IMR-90 (cell line): ENCODE measurements around the gene ANO4. TPM values are rescaled to one million over a fixed set of nuclear protein-coding genes. Genes with fewer than 3 reads are reported as not detected.

Source experiments
- ATAC-seq: fragments of 200-7000 bp; cut with Tn5 transposase; 2 replicates; pipeline ENCODE4 v1.9.1; 2020; ENCODE audit warnings: low read depth, mild to moderate bottlenecking, moderate library complexity
- BruUV-seq: library from RNA; stranded (reverse); fragments of 400-500 nt; replicated peaks from 2 replicates; lab custom pipeline; 2021; lab: Mats Ljungman, UMichigan
- CTCF ChIA-PET: fragments of 300-600 bp; formaldehyde crosslinking; extraction: SDS; loops from one replicate; lab custom pipeline; 2021; ENCODE audit warnings: antibody characterized with exemption; lab: Yijun Ruan, JAX
- POLR2A ChIA-PET: fragments of 300-600 bp; sonication (Branson Sonifier 250); formaldehyde crosslinking; loops from one replicate; lab custom pipeline; 2022; ENCODE audit warnings: antibody characterized with exemption; ENCODE audit not compliant: unreplicated experiment; lab: Charles Lee
- DNase-seq: peaks from one replicate; pipeline ENCODE4 v3.0.0; 2013
- H2AFZ ChIP-seq: replicated peaks from 2 replicates; pipeline ENCODE3; 2013; ENCODE audit warnings: low read length, mild to moderate bottlenecking; ENCODE audit not compliant: poor library complexity
- H2AK5ac ChIP-seq: 2 replicates; pipeline ENCODE4 v1.6.1; 2013; ENCODE audit warnings: low read depth, low read length, inconsistent platforms
- H2AK9ac ChIP-seq: replicated peaks from 2 replicates; pipeline ENCODE3; 2013; ENCODE audit warnings: mild to moderate bottlenecking, low read depth, low read length, moderate library complexity; ENCODE audit not compliant: poor library complexity
- H2BK120ac ChIP-seq: 2 replicates; pipeline ENCODE4 v1.6.1; 2013; ENCODE audit warnings: low read depth, low read length, inconsistent platforms
- H2BK15ac ChIP-seq: 3 replicates; pipeline ENCODE4 v1.6.1; 2013; ENCODE audit warnings: low read depth, low read length, inconsistent platforms
- H2BK20ac ChIP-seq: 2 replicates; pipeline ENCODE4 v1.6.1; 2013; ENCODE audit warnings: low read depth, mild to moderate bottlenecking, inconsistent platforms, low read length, moderate library complexity
- H2BK5ac ChIP-seq: 2 replicates; pipeline ENCODE4 v1.6.1; 2013; ENCODE audit warnings: mild to moderate bottlenecking, low read depth, low read length, inconsistent platforms; ENCODE audit not compliant: poor library complexity, severe bottlenecking
- H3K14ac ChIP-seq: replicated peaks from 2 replicates; pipeline ENCODE4 v1.6.1; 2013; ENCODE audit warnings: low read depth, low read length, inconsistent platforms
- H3K18ac ChIP-seq: 2 replicates; pipeline ENCODE4 v1.6.1; 2013; ENCODE audit warnings: low read depth, low read length, control low read depth
- H3K23ac ChIP-seq: 2 replicates; pipeline ENCODE4 v1.6.1; 2013; ENCODE audit warnings: low read depth, low read length, inconsistent platforms
- H3K27ac ChIP-seq: 2 replicates; pipeline ENCODE4 v1.5.1; 2013; ENCODE audit warnings: mild to moderate bottlenecking, control low read depth, low read length; ENCODE audit not compliant: insufficient read depth
- H3K27me3 ChIP-seq: 2 replicates; pipeline ENCODE4 v1.6.1; 2013; ENCODE audit warnings: low read length; ENCODE audit not compliant: control insufficient read depth, insufficient read depth
- H3K36me3 ChIP-seq: 2 replicates; pipeline ENCODE4 v1.6.1; 2013; ENCODE audit warnings: low read length, mixed read lengths; ENCODE audit not compliant: control insufficient read depth, insufficient read depth
- H3K4ac ChIP-seq: 2 replicates; pipeline ENCODE4 v1.6.1; 2013; ENCODE audit warnings: low read depth, low read length, inconsistent platforms
- H3K4me1 ChIP-seq: 2 replicates; pipeline ENCODE4 v1.6.1; 2013; ENCODE audit warnings: low read length, mixed read lengths; ENCODE audit not compliant: control insufficient read depth, insufficient read depth
- H3K4me2 ChIP-seq: 2 replicates; pipeline ENCODE4 v1.6.1; 2013; ENCODE audit warnings: low read depth, mild to moderate bottlenecking, control low read depth, low read length, moderate library complexity
- H3K4me3 ChIP-seq: 2 replicates; pipeline ENCODE4 v1.5.1; 2013; ENCODE audit warnings: low read depth, mild to moderate bottlenecking, control low read depth, low read length, moderate library complexity; ENCODE audit not compliant: insufficient read depth
- H3K56ac ChIP-seq: 2 replicates; pipeline ENCODE4 v1.6.1; 2013; ENCODE audit warnings: low read length, inconsistent platforms; ENCODE audit not compliant: insufficient read depth; ENCODE audit errors: extremely low read depth
- H3K79me1 ChIP-seq, 2 experiments: 2 replicates each; pipeline ENCODE4 v1.6.1; 2013; ENCODE audit warnings: low read length in 2 of 2, inconsistent platforms in 1 of 2, low read depth in 1 of 2
- H3K9ac ChIP-seq: 2 replicates; pipeline ENCODE4 v1.6.1; 2013; ENCODE audit warnings: low read depth, low read length, control low read depth
- H3K9me1 ChIP-seq: 2 replicates; pipeline ENCODE4 v1.6.1; 2013; ENCODE audit warnings: low read length, inconsistent platforms; ENCODE audit not compliant: insufficient read depth
- H3K9me3 ChIP-seq: 2 replicates; pipeline ENCODE4 v1.6.1; 2013; ENCODE audit warnings: low read length; ENCODE audit not compliant: control insufficient read depth, insufficient read depth
- H4K20me1 ChIP-seq: 2 replicates; pipeline ENCODE4 v1.6.1; 2013; ENCODE audit warnings: low read length, inconsistent platforms; ENCODE audit not compliant: insufficient read depth
- H4K5ac ChIP-seq: 2 replicates; pipeline ENCODE4 v1.6.1; 2013; ENCODE audit warnings: mild to moderate bottlenecking, low read depth, low read length, control low read depth
- H4K8ac ChIP-seq, 2 experiments: 2 replicates each; pipeline ENCODE4 v1.6.1; 2013; ENCODE audit warnings: low read depth in 2 of 2, low read length in 2 of 2, control low read depth in 1 of 2, inconsistent platforms in 1 of 2
- H4K91ac ChIP-seq: 2 replicates; pipeline ENCODE4 v1.6.1; 2013; ENCODE audit warnings: low read depth, low read length, inconsistent platforms; ENCODE audit not compliant: insufficient read depth
- BHLHE40 ChIP-seq: fragments of 150-350 bp; IDR thresholded peaks from 2 replicates; pipeline ENCODE4 v1.6.1; 2016; ENCODE audit warnings: mild to moderate bottlenecking, low read depth, low read length
- POLR2A ChIP-seq: IDR thresholded peaks from 2 replicates; pipeline ENCODE4 v1.6.1; 2012; ENCODE audit warnings: mild to moderate bottlenecking, low read depth, low read length
- RAD21 ChIP-seq: IDR thresholded peaks from 2 replicates; pipeline ENCODE4 v1.6.1; 2012; ENCODE audit warnings: low read length, improper control_type of control experiment
- RCOR1 ChIP-seq: IDR thresholded peaks from 2 replicates; pipeline ENCODE4 v1.6.1; 2012; ENCODE audit warnings: mild to moderate bottlenecking, low read length, improper control_type of control experiment; ENCODE audit not compliant: insufficient replicate concordance
- RFX5 ChIP-seq: IDR thresholded peaks from 2 replicates; pipeline ENCODE4 v1.8.0; 2012; ENCODE audit warnings: low read depth, mild to moderate bottlenecking, low read length, moderate library complexity
- WGBS, 2 experiments: methylation state at CpG; one replicate each; pipeline versions ENCODE4 v1.1.5 to v1.1.7; 2013; ENCODE audit warnings: missing lambda C conversion rate in 2 of 2; ENCODE audit not compliant: insufficient read length in 1 of 2; ENCODE audit errors: extremely low coverage in 2 of 2; 5-methylcytosine and 5-hydroxymethylcytosine counted together
- dilution Hi-C: fragments of 300-500 bp; cut with HindIII; formaldehyde crosslinking; loops from one replicate; pipeline ENCODE4 v1.14.3; 2018; ENCODE audit warnings: low sequenced_read_pairs; ENCODE audit not compliant: unreplicated experiment
- in situ Hi-C: fragments of 300-500 bp; cut with MboI; formaldehyde crosslinking; loops from 3 replicates; pipeline ENCODE4 v1.14.3; 2019; ENCODE audit warnings: low sequenced_read_pairs, inconsistent platforms, mixed read lengths
- intact Hi-C: fragments of 100-400 bp; cut with micrococcal nuclease; formaldehyde crosslinking; loops from 2 replicates; pipeline ENCODE4 v1.10.0; 2022
- polyA plus RNA-seq, 3 experiments: library from polyadenylated mRNA; depleted of rRNA; stranded (reverse); fragments of >200 nt; gene quantifications; 2 replicates each; pipeline ENCODE4 v1.2.3, GENCODE V29; 2012; ENCODE audit warnings: low replicate concordance in 1 of 3
- total RNA-seq: library from RNA; depleted of rRNA; stranded (reverse); fragments of >200 nt; gene quantifications from 2 replicates; pipeline ENCODE4 v1.2.3, GENCODE V29; 2012
- TF ChIP-seq, protein P1 (sequence below): conservative IDR thresholded peaks from 2 replicates; pipeline ENCODE4 v1.5.1; 2012; ENCODE audit warnings: mild to moderate bottlenecking, low read depth, low read length, improper control_type of control experiment
- TF ChIP-seq, protein P2 (sequence below): fragments of 150-350 bp; IDR thresholded peaks from 2 replicates; pipeline ENCODE4 v1.6.1; 2016; ENCODE audit warnings: low read depth, mild to moderate bottlenecking, low read length, moderate library complexity, borderline replicate concordance

The ANO4 gene
- total and polyA plus RNA-seq, 2 of the 4 experiments (the other 2 are of a cell fraction), result 4.7 to 10.2 TPM

DNA sequence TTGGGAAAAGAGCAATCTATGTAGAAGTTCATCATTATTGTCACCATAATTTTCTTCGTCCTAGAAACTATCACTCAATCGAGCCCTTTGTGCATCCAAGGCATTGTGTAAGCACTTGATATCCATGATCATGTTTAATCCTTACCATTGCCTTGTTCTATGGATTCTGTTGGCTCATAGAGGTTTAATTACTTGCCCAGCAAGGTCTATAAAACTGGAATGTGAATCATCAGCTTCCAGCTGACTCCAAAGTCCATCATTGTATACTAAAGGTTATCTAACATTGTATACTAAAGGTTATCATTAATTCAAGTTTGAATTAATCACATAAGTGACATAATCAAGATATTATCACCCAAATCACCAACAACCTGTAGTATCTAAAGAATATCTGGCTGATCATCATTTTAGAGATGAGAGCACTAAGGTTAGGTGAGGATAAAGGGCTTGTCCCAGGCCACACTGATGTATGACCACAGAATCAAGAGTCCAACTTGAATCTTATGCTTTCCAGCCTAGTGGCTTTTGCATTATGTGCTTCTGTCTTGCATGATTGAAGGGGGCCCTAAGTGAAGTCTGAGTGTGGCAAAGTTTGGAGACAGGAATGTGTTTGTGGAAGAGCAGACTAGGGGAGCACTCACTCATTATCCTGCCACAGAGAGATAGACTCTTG lies 188.1 kb downstream of the ANO4 start:
- POLR2A ChIA-PET, result no interaction called here
- H2AK9ac ChIP-seq, result no peak overlapping the region

More for the DNA sequence above, 188.1 kb downstream of the ANO4 start:
- peaks cover 6% of the 10 kb centered on the region for H3K4me1 ChIP-seq
- DNase-seq, result no peak
- H2AFZ ChIP-seq, result no peak overlapping the region
- in situ Hi-C loops, result no loop called here
- no peak overlapping the region for H4K5ac ChIP-seq
- H4K91ac ChIP-seq, result no peak overlapping the region
- no peaks in the 10 kb centered on the region for H3K9me3 ChIP-seq
- no peak overlapping the region for H3K18ac ChIP-seq
- no peak overlapping the region for H4K8ac ChIP-seq
- dilution Hi-C loops, result no loop called here
- no peak overlapping the region for H3K27ac ChIP-seq
- no peak overlapping the region for H3K4ac ChIP-seq
- H3K23ac ChIP-seq, result no peak overlapping the region
- no peak overlapping the region for H2BK5ac ChIP-seq
- ATAC-seq, result no peak
- peaks cover 6% of the 10 kb centered on the region; the same call in 1 of the 2 replicates for H3K36me3 ChIP-seq
- no peak overlapping the region for H3K9ac ChIP-seq
- H3K9me1 ChIP-seq, result peaks cover 4% of the 10 kb centered on the region; the same call in 1 of the 2 replicates
- H2BK120ac ChIP-seq, result no peak overlapping the region
- H4K20me1 ChIP-seq, result peaks cover 4% of the 10 kb centered on the region; the same call in 1 of the 2 replicates
- H3K56ac ChIP-seq, result no peak overlapping the region
- WGBS, 2 experiments, result no CpG with 5 or more reads among the region's 2 CpGs
- CTCF ChIA-PET, result no interaction called here
- no peak overlapping the region for H2BK15ac ChIP-seq
- no peak overlapping the region for H3K14ac ChIP-seq
- TF ChIP-seq RFX5 (no peak), RCOR1 (no peak), RAD21 (no peak), POLR2A (no peak), BHLHE40 (no peak)
- TF ChIP-seq, protein P1, sequence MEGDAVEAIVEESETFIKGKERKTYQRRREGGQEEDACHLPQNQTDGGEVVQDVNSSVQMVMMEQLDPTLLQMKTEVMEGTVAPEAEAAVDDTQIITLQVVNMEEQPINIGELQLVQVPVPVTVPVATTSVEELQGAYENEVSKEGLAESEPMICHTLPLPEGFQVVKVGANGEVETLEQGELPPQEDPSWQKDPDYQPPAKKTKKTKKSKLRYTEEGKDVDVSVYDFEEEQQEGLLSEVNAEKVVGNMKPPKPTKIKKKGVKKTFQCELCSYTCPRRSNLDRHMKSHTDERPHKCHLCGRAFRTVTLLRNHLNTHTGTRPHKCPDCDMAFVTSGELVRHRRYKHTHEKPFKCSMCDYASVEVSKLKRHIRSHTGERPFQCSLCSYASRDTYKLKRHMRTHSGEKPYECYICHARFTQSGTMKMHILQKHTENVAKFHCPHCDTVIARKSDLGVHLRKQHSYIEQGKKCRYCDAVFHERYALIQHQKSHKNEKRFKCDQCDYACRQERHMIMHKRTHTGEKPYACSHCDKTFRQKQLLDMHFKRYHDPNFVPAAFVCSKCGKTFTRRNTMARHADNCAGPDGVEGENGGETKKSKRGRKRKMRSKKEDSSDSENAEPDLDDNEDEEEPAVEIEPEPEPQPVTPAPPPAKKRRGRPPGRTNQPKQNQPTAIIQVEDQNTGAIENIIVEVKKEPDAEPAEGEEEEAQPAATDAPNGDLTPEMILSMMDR, result no peak
- TF ChIP-seq, protein P2, sequence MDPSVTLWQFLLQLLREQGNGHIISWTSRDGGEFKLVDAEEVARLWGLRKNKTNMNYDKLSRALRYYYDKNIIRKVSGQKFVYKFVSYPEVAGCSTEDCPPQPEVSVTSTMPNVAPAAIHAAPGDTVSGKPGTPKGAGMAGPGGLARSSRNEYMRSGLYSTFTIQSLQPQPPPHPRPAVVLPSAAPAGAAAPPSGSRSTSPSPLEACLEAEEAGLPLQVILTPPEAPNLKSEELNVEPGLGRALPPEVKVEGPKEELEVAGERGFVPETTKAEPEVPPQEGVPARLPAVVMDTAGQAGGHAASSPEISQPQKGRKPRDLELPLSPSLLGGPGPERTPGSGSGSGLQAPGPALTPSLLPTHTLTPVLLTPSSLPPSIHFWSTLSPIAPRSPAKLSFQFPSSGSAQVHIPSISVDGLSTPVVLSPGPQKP, result no peak
- no peaks in the 10 kb centered on the region for H3K27me3 ChIP-seq
- no TSS peak for BruUV-seq
- H3K79me1 ChIP-seq, result no peaks in the 10 kb centered on the region
- no peak overlapping the region for H3K4me2 ChIP-seq
- intact Hi-C loops, result no loop called here
- no peak overlapping the region for H2AK5ac ChIP-seq
- H3K4me3 ChIP-seq, result no peak overlapping the region
- H2BK20ac ChIP-seq, result no peak overlapping the region
